SH-SY5Y (cell line): ENCODE measurements around the gene CSF2RB.

ENCODE experiments used
- GATA2 ChIP-seq: IDR thresholded peaks from 2 replicates; pipeline ENCODE4 v1.6.1; 2011; ENCODE audit warnings: mild to moderate bottlenecking, low read depth, low read length
- GATA3 ChIP-seq: IDR thresholded peaks from 2 replicates; pipeline ENCODE4 v1.6.1; 2011; ENCODE audit warnings: low read depth, mild to moderate bottlenecking, low read length, moderate library complexity

DNA sequence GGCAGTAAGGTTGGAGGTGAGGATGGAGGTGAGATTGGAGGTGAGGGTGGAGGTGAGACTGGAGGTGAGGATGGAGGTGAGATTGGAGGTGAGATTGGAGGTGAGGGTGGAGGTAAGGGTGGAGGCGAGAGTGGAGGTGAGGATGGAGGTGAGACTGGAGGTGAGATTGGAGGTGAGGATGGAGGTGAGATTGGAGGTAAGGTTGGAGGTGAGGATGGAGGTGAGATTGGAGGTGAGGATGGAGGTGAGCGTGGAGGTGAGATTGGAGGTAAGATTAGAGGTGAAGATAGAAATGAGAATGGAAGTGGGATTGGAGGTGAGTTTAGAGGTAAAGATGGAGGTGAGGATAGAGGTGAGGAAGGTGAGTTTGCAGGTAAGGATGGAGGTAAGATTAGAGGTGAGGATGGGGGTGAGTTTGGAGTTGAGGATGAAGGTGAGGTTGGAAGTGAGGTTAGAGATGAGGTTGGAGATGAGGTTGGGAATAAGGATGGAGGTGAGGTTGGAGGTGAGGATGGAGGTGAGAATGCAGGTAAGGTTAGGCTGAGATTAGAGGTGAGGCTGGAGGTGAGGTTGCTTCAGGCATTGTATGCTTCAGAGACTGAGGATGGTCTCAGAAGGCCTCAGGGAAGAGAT lies 40.4 kb upstream of the CSF2RB start:
- TF ChIP-seq GATA3, result no peak
- TF ChIP-seq GATA2, result no peak
